HG02884 (cell line): Measurements from ENCODE around the gene PPP3CA.
"Not testable (repeated sequence)": the region's sequence is repeated elsewhere in the genome, so short reads cannot be mapped to it uniquely, and the experiment has no call there.

Experiments used
- ATAC-seq: cut with Tn5 transposase; IDR thresholded peaks from one replicate; pipeline ENCODE4 v1.9.1; 2021; ENCODE audit warnings: mild to moderate bottlenecking, moderate library complexity; ENCODE audit not compliant: unreplicated experiment

The PPP3CA gene

GRCh38 chr4:101020956-101021355, 326.4 kb downstream of the PPP3CA start:
- peak; percentile 56 for ATAC-seq

GRCh38 chr4:101019941-101020401, 327.4 kb downstream of the PPP3CA start:
- peak; percentile 34 for ATAC-seq

DNA sequence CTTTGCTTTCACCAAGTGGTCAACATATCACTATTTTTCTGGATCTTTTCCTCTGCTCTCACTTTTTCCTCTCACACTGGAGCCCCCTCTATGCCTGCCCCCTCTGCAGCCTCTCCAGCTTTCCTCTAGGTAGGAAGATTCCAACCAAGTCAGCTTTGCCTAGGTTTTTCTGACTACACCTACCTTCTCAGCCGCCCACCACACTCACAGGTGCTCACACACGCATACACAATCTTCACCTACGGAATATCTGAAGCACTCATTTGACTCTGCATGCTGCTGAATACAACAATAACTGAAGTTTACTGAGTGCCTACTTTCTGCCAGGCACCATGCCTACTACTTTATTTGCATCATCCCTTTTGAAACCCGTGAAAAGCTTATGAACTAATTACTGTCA, 328.0 kb downstream of the PPP3CA start:
- no peak for ATAC-seq

DNA sequence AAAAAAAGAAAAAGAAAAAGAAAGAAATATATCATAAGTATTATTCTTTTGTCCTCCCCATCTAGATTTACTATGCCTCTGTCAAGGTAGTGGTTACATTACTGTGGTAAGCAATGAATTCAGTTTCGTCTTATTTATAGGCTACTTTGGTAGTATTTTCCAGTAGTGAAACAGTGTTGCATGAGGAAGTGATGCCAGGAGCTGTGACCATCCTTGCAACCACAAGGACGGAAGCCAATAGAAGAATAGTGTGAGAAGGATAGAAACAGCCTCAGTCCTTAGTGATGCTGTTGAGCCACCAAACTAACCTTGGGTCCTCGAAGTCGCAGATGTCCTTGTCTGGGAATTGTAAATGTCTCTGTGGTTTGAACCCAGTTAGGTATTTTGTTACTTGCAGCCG, 328.5 kb downstream of the PPP3CA start:
- peak; percentile 49 for ATAC-seq

DNA sequence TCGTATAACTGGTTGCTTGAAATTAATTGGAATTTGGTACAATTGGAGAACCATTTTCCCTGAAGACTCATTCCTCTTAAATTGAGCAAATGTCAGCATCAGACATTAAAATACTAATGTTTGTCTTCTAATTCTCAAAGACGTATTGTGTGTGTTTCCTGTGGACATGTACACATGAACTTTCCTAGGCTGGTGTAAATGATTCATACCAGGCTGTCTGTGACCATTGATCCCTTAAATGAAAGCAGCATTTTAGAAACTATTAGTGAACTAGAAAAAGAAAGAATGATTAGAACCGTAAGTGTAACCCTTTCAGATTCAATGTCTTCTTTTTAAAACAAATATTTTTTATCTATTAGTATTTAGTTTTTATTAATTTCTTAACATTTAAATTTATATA, 332.9 kb downstream of the PPP3CA start:
- ATAC-seq: peak; percentile 43

- ATAC-seq: no peak
These were observed 336.3 kb downstream of the PPP3CA start for GRCh38 chr4:101010987-101011386.

DNA sequence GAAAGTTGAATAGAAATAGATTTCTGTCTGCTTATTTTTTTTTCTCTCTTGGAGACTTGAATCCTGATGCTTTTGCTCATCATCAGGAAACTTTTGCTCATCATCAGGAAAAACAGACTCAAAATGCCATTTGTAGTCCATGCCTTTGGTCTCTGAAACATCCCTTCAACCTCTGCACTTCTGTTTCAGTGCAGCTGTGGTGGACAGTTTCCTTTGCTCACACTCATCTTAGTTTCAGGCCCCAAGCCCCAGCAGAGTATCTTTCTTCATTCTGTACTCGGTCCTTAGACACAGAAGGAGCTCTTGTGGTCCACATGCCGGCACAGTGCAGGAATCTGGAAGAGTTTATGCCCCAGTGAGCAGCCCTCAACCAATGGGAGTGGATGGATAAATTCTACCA, 337.9 kb downstream of the PPP3CA start:
- ATAC-seq: peak; percentile 50

DNA sequence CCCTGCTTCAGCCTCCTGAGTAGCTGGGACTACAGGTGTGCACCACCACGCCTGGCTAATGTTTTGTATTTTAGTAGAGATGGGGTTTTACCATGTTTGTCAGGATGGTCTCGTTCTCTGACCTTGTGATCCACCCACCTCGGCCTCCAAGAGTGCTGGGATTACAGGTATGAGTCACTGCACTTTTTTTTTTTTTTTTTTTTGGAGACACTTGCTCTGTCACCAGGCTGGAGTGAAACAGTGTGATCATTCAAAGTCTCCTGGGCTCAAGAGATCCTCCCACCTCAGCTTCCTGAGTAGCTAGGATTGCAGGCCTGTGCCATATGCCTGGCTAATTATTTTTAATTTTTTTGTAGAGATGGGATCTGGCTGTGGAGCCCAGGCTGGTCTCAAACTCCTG, 338.8 kb downstream of the PPP3CA start:
- ATAC-seq: no peak

- ATAC-seq: peak; percentile 42
These were observed 341.7 kb downstream of the PPP3CA start for GRCh38 chr4:101005659-101006058.

DNA sequence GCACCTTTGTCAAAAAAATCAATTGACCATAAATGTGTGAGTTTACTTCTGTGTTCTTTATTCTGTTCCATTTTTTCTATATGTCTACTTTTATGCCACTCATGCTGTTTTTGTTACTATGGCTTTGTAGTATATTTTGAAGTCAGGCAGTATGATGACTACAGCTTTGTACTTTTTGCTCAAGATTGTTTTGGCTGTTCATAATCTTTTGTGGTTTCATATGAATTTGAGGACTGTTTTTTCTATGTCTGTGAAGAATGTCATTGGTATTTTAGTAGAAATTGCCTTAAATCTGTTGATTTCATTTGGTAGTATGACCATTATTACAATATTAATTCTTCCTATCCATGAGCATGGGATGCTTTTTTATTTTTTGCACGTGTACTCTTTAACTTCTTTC, 346.8 kb downstream of the PPP3CA start:
- no peak for ATAC-seq

- no peak for ATAC-seq
These were observed 351.7 kb downstream of the PPP3CA start for GRCh38 chr4:100995671-100996070.

- ATAC-seq: not testable (repeated sequence)
These were observed 352.3 kb downstream of the PPP3CA start for GRCh38 chr4:100995002-100995401.

- not testable (repeated sequence) for ATAC-seq
These were observed 355.8 kb downstream of the PPP3CA start for GRCh38 chr4:100991332-100992069.

- no peak for ATAC-seq
These were observed 357.9 kb downstream of the PPP3CA start for GRCh38 chr4:100989401-100989800.

GRCh38 chr4:100988876-100989275, 358.4 kb downstream of the PPP3CA start:
- ATAC-seq: no peak

- ATAC-seq: no peak
These were observed 360.9 kb downstream of the PPP3CA start for GRCh38 chr4:100986360-100986868.

DNA sequence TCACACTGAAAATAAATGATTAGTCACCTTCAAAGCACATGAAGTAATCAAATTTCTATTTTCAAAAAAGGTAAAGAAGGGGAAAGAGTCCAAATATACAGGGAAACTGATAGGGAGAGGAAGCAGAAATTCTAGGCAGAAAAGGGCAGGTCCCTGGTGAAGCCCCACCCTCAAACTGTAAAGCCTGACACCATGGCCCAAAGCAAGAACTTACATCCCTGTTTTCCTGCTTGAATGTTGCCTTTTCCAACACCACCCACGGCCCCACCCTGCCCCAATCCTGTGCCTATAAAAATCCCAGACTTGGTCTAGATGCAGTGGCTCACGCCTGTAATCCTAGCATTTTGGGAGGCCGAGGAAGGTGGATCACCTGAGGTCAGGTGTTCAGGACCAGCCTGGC, 361.8 kb downstream of the PPP3CA start:
- ATAC-seq: no peak

- no peak for ATAC-seq
These were observed 362.4 kb downstream of the PPP3CA start for GRCh38 chr4:100984901-100985300.

DNA sequence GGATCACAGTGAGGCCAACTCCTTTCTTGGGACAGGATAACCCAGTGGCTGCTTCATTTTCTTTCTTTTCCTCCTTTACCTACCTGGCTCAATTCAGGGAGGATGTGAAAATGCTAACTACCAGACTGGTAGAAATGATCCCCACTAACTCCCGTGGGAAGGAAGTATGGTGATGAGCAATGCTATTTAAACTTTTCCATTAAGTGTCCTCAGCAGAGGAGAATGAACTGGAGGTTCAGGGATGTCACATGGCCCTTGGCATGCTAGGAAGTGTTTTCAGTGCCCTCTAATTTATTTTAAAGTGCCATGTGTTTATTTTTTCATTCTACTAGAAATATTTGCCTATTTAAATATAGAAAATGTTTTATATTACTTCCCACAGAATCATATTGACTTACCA, 363.9 kb downstream of the PPP3CA start:
- no peak for ATAC-seq

DNA sequence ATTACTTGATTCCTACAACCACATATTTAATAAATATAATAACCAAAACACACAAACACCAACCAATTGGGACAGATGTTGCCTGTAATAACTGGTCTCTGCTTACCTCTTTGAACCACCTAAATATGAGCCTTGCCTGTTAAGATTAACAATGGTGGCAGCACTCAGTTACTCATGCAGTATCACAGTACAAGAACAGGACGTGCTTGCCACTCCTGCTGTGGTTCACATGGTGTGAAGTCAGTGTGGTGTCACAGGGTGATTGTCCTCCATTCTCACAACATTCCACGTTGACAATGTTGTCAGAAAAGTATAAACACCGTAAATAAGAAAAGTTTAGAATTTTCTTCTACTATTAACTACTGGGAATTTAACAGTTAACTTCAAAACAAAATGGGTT, 365.0 kb downstream of the PPP3CA start:
- no peak for ATAC-seq

DNA sequence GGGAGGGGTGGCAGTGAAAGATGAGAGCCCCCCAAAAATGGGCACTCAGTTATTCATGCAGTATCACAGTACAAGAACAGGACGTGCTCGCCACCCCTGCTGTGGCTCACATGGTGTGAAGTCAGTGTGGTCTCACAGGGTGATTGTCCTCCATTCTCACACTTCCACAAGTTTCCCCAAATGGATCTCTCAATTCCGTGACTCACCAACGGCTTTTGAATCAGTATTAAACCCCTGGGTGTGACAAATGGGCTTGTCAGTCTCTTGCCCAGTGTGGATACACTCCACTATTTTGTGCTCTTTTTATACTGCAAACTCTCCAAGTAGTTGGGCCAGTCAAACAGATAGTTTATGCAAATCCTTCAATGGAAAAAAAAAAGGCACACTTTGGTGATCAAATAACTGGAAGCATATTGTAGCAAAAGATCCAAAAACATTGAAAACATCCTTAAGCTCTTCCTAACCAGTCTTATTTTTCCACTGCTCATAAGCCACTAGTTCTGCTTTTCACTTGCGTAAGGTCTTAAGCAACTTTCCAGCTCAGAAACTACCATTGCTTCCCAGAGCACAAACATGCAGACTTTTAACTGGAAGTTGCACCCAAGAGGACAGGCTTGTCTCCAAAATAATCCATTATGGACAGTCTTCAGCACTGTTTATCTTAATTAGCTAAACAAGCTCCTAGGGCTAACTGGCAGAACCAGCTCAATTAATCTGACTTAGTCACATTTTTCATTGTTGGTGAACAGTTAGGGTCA, 365.7 kb downstream of the PPP3CA start:
- no peak for ATAC-seq

GRCh38 chr4:100979736-100980135, 367.6 kb downstream of the PPP3CA start:
- ATAC-seq: no peak
